ENCODE results near the gene AGMO.
"Not testable (repeated sequence)": the region's sequence is repeated elsewhere in the genome, so short reads cannot be mapped to it uniquely, and the experiment has no call there.

GRCh38 chr7:15517865-15518264, 44.0 kb downstream of the AGMO start:
- TF ChIP-seq EZH2 (IDR thresholded peaks at IDR 0.05; ENCODE audit: low read length, missing control alignments); CTCF (conservative IDR thresholded peaks at IDR 0.05 in 1 of 2, IDR thresholded peaks at IDR 0.05 in 1 of 2; ENCODE audit: low read depth in 1 of 2, low read length in 2 of 2): not testable (repeated sequence)
